Right renal pelvis (tissue), 4 donors: ENCODE results near the gene SECISBP2. TPM values are rescaled to one million over a fixed set of nuclear protein-coding genes. Genes with fewer than 3 reads are reported as not detected.
"Not testable (repeated sequence)": the region's sequence is repeated elsewhere in the genome, so short reads cannot be mapped to it uniquely, and the experiment has no call there.

Experiments
- DNase-seq, 4 donors: peaks; one replicate each; pipeline ENCODE4 v3.0.0-alpha.2; 2013; ENCODE audit warnings: low read depth in 4 of 4, low spot score in 3 of 4, missing footprints in 1 of 4
- polyA plus RNA-seq, 4 donors: library from polyadenylated mRNA; unstranded; fragments of 120-200 nt; gene quantifications; one replicate each; pipeline ENCODE4 v1.2.1, GENCODE V29; 2013; ENCODE audit not compliant: insufficient read length in 4 of 4

The SECISBP2 gene
- polyA plus RNA-seq, 4 donors: 55.9 to 77.6 (median 72.4) TPM

DNA sequence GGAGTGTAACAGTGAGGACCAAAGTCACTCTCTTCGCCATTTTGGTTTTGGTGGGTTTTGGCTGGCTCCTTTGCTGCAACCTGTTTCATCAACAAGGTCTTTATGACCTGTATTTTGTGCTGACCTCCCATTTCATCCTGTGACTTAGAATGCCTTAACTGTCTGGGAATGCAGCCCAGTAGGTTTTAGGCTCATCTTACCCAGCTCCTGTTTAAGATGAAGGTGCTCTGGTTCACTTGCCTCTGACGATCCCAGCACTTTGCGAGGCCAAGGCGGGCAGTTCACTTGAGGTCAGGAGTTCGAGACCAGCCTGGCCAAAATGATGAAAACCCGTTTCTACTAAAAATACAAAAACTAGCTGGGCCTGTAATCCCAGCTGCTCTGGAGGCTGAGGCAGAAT, 9.1 kb upstream of the SECISBP2 start:
- no peak for DNase-seq

DNA sequence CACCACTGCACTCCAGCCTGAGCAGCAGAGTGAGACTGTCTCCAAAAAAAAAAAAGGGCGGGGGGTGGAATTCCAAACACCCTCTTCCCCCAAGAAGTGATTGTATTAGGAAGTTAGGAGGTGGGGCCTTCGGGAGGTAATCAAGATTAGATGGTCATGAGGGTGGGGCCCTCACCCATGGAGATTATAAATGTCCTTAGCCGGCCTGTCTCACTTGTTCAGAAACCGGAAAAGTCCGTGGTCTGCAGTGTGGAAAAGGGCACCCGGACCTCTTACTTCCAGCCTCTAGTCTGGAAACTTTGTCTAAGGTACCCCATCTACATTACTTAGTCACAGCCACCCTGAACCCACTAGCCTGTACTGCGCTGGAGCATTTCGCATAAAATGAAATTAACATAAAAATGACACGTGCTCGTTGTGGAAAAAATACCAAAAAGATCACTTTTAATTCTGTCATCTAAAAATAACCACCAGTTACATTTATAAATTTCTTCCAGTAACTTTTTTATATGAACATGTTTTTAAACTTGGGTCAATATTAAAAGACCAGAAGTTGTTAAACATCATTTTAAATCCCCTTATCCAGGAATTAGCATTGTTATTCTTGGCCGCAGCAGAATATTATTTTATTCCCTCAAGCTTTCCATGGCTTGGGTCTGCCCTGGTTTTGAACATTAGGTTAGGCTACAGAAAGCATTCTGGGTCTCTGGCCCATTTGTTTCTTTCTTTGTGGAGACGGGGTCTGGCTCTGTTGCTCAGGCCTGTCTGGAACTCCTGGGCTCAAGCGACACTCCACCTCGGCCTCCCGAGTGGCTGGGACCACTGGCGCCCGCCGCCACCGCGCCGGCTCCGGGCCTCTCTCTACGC, 8.5 kb upstream of the SECISBP2 start:
- DNase-seq: peak in 1 of 4 donors; percentile 29

DNA sequence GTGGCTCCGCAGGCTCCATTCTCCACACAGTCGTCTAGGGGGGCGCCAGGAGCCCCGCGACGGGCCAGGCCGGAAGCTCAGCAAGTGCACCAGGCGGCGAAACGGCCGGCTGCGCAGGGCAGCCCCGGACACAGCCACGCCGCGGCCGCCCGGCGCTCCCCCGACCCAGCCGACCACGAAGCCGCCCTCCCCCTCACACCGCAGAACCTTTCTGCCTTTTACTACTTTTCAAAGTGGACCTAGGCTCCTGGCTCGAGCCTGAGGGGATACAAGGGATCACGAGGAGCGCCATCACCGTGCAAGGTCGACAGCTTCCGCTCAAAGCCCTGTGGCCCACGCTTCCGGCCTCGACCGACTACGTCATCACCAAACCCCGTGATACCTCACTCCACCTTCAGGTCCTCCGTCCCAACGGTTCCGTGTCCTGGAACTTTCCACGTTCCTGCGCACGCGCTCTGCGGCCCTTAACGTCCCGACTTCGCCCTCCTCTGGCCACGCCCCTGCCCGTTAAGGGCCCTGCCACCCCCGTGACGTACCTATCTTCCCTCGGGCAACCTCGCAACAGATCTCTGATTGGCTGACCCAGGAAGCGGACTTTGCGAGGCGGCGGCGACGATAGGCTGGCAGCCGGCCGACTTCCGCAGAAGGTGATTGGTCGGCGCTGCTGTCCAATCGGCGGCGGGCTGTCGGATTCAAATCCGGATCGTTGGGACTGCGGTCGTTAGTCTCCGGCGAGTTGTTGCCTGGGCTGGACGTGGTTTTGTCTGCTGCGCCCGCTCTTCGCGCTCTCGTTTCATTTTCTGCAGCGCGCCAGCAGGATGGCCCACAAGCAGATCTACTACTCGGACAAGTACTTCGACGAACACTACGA, 7.6 kb upstream of the SECISBP2 start, which contains the start of gene CKS2:
Gene CKS2, plus strand, starts transcription at position 721 of the 871 bp plus-strand sequence. Its CDS starts 98 bp downstream, at position 819.
- peak; percentile 100 for DNase-seq

DNA sequence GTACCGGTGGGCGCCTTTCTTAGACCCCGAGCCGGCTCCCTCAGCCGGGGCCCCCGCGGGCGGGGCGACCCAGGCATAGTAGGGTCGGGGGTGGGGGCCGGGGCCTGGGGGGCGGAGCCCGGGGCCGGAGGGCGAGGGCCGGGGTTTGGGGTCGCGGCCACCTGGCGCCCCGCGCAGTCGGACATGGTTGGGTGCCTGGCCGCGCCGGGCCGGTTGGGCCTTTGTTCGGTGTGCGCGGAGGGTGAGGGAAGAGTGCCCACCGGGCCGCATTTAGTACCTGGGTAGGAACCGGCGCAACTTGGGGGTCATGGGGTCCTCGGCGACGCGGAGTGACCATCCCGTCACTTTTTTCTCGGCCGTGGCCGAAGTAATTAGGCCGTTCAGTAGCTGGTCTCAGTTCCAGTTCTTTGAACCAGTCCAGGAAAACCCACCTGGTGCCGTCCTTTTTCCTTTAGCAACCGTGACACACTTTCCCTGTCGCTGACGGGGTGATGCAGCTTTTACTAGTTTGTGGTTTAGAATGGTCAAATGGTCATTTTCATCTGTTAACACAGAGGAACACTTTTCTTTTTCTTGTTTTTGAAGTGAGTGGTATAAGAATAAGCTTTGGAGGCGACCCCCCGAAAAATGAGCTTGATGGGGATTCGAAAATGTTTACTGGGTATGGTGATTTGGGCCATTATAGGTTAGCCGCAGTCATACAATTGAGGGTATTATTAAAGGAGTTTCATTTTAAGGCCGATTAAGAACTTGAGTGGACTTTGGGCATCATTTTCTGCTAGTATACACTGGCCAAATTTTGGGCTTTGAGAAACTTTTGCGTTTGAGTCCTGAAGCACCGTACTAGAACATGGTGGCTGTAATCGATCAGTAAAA, 6.7 kb upstream of the SECISBP2 start:
- DNase-seq: peak in 1 of 4 donors; percentile 23

DNA sequence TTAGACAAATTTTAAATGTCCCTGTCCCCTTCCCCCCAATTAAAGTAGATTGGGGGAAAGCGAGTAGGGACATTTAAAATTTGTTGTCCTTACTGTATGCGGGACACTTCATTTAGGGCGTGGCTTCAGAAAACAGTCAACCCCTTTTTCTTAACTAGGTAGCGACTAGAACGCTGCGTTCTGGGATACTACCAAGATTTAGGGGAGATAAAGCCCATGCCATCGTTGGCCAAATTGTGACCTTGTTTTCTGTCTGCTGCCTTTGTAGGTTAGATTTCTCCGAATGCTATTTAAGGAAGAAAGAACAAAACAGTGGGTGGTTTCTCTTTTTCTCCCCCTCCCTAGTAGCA, 6.1 kb upstream of the SECISBP2 start:
- peak in 1 of 4 donors; percentile 21 for DNase-seq

DNA sequence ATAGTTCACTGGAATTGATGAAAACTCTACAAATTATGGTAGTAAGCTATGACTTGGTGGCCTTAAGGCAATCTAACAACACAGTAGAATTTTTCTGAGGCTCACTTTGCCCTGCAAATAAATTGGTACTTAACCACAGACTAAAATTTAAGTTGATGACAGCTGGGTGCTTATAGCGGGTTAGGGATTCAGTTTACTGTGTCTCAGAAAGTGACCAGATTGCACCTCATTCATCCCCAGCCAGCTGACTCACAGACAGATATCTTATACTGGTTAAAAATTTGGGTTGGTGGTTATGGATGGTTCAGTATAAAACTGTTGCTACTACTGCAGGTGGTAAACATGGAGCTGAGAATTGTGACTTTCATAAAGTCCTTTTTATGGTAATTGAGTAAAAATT, 4.5 kb upstream of the SECISBP2 start:
- no peak for DNase-seq

DNA sequence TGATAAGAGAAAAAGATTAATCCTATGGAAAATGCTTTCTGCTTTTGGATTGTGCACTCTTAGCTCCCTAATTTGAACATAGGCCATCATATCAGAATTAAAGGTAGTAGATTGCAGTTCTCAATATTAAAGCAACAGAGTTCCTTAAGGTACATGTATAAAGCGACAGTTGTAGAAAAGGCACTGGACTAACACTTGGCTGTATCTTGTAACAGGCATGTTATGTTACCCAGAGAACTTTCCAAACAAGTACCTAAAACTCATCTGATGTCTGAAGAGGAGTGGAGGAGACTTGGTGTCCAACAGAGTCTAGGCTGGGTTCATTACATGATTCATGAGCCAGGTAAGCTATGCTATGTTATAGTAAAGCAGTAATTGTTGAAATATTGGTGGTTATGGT, 3.3 kb upstream of the SECISBP2 start:
- no peak for DNase-seq

DNA sequence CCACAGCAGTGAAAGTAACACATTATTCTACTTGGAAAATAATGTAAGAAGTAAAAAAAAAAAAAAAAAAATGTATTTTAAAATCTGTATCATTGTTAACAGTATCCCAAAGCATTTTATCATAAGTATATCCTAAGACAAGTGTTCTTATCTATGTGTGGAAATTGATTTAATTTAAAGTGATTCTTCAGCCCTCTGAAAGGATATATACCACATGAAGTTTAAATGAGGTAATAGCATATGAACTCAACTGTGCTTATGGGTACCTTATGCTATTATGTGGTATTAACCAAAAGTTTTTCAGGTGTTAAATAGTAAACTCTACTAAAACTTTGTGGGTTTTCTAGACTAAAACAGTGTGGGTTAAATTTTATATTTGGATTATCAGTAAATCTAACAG, 2.8 kb upstream of the SECISBP2 start:
- no peak for DNase-seq

DNA sequence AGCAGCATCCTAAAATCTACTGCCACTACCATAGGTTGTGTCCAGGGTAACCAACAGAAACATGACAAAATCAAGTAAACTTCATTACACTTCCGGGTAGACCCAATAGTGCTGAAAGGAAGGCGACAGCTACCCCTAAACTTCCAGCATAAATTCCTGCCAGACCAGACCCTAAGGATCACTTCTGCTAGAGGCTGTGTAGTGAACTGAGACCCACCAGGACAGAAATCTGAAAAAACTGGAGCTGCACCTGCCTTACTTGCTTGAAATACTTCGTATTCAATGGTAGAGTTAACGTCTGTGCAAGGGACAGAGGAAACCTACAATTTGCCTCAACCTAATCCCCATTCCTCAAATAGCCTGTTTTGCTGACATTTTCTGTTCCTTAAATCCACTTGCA, 1.0 kb upstream of the SECISBP2 start:
- DNase-seq: no peak

DNA sequence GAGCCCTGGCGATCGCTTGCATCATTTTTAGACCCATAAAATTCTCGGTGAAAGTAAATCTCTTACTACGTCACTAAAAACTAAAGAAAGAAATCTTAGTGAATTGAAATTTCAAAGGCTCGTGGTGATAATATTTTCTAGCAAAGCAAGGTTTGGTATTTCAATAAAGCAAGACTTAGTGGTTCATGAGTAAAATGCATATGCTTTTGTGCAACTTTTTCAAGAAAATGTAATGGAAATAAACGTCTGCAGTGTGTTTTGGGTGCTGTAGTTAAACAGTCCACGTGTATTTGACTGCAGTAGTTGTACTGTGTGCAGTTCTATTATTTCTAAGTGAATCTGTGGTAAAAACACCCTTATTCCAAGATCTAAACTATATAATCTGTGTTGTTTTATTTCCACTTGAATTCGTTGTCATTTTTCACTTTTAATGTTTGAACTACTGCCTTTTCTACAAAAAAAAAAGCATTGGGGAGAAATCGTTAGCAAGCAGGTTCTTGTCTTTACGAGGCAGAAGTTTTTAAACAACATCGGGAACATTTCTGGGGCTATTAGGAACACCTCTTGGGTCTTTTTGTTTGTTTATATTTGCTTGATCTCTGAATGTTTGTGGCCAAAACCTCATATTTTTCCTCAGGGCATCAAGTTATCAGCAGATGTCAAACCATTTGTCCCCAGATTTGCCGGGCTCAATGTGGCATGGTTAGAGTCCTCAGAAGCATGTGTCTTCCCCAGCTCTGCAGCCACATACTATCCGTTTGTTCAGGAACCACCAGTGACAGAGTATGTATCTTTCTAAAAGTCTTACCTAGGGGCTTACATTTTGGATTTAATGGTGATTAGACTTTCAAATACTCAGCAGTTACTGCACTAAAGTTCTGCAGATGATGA, 960 bp downstream of the SECISBP2 start:
- peak in 1 of 4 donors; percentile 10 for DNase-seq

DNA sequence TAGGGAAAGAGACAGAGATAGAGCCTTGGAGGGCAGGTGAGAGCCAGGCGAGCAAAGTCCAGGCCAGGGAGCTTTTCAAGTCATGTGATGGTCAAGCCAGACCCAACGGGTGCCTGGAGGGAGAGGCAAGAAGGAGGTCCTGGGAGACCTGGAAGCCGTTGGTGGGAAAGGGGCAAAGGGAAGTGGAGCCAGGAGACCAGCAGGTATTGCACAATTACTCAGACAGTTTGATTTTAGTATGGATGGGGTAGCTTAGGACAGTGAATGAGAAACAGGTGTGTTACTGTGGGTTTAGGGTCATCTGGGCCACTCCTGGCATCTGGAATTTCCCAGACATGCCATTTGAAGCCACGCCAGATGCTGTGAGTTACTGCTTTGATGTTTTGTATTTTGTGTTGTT, 5.1 kb downstream of the SECISBP2 start:
- DNase-seq: no peak

DNA sequence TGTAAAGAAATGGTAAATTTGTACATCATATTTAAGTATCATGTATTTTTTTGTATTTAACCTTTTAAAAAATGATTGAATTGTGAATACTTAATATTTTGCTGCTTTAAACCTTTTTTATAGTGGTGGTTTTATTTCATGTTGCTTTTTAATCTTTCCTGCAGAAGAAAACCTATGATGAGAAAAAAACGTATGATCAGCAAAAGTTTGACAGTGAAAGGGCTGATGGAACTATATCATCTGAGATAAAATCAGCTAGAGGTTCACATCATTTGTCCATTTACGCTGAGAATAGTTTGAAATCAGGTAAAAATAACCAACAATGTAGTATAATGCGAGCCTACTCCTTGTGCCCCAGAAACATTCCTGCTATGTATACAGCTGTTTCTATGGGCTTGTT, 7.4 kb downstream of the SECISBP2 start:
- no peak for DNase-seq

DNA sequence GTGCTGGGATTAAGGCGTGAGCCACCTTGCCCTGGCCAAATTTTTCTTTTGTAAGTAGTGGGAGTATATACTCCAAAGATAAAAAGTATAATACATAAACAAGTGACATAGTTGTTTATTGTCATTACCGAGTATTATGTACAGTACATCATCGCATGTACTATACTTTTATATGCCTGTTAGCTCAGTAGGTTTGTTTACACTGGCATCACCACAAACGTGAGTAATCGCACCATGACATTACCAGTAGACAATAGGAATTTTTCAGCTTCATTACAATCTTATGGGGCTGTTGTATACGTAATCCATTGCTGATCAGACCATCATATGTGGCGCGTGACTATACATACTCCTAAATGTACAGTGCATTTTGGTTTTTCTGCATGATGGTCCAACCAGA, 9.8 kb downstream of the SECISBP2 start:
- no peak for DNase-seq

DNA sequence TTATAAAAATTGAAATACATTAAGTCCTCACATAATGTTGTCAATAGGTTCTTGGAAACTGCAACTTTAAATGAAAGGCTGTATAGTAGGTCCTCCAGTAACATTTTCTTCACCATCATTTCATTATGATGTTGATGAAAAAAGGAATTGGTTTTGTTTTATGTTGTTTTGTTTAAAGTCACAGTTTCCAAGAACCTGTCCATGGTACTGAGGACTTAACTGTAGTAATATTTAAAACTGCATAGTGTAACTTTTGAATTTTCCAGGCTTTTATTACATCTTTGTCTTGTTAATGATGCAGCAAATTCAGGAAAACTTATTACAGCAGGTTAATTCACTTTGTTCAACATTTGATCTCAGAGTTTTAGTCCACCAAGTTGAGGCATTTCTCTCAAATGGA, 11.6 kb downstream of the SECISBP2 start:
- DNase-seq: no peak

DNA sequence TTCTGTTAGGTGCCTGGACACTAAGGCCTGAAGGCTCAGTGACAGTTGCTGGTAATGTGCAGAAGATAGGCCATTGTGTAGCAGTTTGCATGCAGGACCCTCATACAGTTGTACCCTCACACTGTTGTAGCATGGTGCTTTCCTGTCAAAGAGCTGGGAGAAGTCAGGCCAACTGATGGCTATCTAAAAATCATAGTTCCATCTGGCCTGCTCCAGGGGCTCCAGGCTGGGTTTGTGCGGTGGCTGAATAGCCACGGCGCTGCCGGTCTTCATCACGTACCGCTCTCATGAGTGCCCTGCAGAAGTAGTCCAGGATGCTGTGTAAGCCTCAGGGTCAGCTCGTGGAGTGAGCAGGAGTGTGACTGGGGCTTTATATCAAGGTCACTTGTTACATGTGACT, 12.2 kb downstream of the SECISBP2 start:
- DNase-seq: no peak

DNA sequence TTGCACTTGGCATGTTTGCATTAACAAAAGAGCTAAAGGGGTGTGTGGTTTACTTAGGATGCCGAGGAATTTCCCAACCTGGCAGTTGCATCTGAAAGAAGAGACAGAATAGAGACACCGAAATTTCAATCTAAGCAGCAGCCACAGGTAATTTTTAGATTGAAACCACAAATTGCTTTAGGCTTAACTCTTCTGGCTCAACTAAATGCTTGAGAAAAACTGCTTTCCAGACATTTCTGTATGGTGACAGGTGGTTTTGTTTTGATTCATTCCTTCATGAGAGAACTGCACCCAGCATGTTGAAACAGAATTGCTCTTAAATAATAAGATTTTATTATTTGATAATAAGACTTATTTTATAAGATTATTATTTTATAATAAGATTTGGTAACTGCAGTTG, 21.5 kb downstream of the SECISBP2 start:
- no peak for DNase-seq

DNA sequence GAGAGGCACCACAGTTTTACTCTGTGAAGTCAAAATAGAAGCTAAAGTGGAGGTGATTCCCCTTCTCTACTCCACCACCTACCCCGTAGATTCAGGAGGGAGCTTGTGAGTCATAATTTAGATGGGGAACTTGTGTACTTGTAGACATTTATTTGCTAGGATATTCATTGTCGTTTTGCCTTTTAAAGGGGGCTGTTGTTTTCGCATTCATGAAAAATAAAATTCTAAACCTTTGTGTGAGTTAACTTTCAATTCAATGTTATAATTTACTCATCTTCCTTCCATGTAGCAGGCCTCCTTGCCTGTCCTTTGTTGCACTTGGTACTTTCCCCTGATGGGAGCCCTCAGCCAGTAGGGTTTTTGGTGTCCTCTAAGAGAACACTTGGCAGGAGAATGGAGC, 22.0 kb downstream of the SECISBP2 start:
- no peak for DNase-seq

DNA sequence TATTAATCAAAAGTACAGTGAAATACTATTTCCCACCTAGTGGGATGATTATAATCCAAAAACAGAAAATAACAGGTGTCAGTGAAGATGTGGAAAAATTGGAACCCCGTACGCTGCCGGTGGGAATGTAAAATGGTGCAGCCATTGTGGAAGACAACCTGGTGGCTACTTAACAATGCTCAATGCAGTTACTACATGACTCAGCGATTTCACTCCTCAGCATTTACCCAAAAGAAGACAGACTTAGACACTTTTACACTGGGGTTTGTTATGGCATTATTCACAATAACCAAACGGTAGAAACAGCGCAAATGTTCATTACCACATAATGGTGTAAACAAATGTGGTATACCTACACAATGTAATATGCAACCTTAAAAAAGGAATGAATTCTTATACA, 23.9 kb downstream of the SECISBP2 start:
- DNase-seq: no peak

DNA sequence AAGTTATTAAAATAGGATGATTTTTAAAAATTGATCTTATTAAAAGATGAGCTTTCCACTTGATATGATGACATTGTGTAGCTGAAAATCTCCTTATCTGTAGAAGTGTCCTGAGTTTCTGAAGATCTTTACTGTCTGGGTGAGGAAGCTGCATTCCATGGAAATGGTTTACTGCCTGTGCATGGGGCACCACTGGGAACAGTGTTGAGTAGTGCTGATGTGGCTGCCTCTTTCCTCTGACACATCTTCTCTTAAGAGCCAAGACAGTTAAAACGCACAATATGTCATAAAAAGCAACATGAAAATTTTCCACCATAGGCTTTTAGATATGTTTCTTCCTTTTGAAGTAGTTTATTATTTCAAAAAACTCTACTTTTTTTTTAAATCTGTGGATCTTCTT, 24.6 kb downstream of the SECISBP2 start:
- no peak for DNase-seq

DNA sequence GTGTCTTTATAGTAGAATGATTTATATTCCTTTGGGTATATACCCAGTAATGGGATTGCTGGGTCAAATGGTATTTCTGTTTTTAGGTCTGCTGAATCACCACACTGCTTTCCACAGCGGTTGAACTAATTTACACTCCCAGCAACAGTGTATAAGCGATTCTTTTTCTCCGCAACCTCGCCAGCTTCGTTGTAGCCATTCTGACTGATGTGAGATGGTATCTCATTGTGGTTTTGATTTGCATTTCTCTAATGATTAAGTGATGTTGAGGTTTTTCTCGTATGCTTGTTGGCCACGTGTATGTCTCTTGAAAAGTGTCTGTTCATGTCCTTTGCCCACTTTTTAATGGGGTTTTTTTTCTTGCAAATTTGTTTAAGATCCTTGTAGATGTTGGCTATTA, 25.5 kb downstream of the SECISBP2 start:
- DNase-seq: not testable (repeated sequence)
